SK-N-SH treated with all-trans-retinoic acid at 6 μM for 48 hours (cell line): ENCODE measurements around the gene GGA1.

ENCODE experiments used
- ATAC-seq: fragments of 200-7000 bp; cut with Tn5 transposase; 3 replicates; pipeline ENCODE4 v1.9.1; 2020; ENCODE audit warnings: mild to moderate bottlenecking, moderate library complexity
- ARNTL ChIP-seq: fragments of 450-650 bp; formaldehyde crosslinking; IDR thresholded peaks from 2 replicates; pipeline ENCODE4 v1.5.0; 2020; ENCODE audit warnings: low read depth, mild to moderate bottlenecking, moderate library complexity, borderline replicate concordance
- BACH2 ChIP-seq: fragments of 250-450 bp; sonication (Bioruptor Pico); IDR thresholded peaks from 2 replicates; pipeline ENCODE4 v1.9.0; 2021; ENCODE audit warnings: mild to moderate bottlenecking, borderline replicate concordance
- CREB5 ChIP-seq: fragments of 250-450 bp; sonication (Bioruptor Pico); IDR thresholded peaks from 2 replicates; pipeline ENCODE4 v1.5.1; 2020; ENCODE audit warnings: low read depth, mild to moderate bottlenecking, moderate library complexity
- CSDC2 ChIP-seq: fragments of 250-450 bp; sonication (Bioruptor Pico); IDR thresholded peaks from 2 replicates; pipeline ENCODE4 v1.5.0; 2020; ENCODE audit warnings: mild to moderate bottlenecking, moderate library complexity
- CSRNP3 ChIP-seq: fragments of 250-450 bp; sonication (Bioruptor Pico); IDR thresholded peaks from 2 replicates; pipeline ENCODE4 v1.5.1; 2021; ENCODE audit warnings: mild to moderate bottlenecking, moderate library complexity
- ESRRG ChIP-seq: fragments of 250-450 bp; sonication (Bioruptor Pico); IDR thresholded peaks from 2 replicates; pipeline ENCODE4 v1.6.1; 2021; ENCODE audit warnings: mild to moderate bottlenecking
- GLIS3 ChIP-seq: fragments of 250-450 bp; sonication (Bioruptor Pico); IDR thresholded peaks from 2 replicates; pipeline ENCODE4 v1.5.0; 2020; ENCODE audit warnings: mild to moderate bottlenecking, moderate library complexity
- ISL1 ChIP-seq: fragments of 250-450 bp; sonication (Bioruptor Pico); IDR thresholded peaks from 2 replicates; pipeline ENCODE4 v2.1.2; 2022; ENCODE audit warnings: mild to moderate bottlenecking, moderate library complexity
- OSR1 ChIP-seq: fragments of 250-450 bp; sonication (Bioruptor Pico); IDR thresholded peaks from 2 replicates; pipeline ENCODE4 v1.8.0; 2022; ENCODE audit warnings: moderate library complexity, mild to moderate bottlenecking, inconsistent platforms
- POU6F1 ChIP-seq: fragments of 250-450 bp; sonication (Bioruptor Pico); IDR thresholded peaks from 2 replicates; pipeline ENCODE4 v1.8.0; 2021; ENCODE audit warnings: low read depth, mild to moderate bottlenecking, moderate library complexity, borderline replicate concordance
- PPARA ChIP-seq: fragments of 250-450 bp; sonication (Bioruptor Pico); IDR thresholded peaks from 2 replicates; pipeline ENCODE4 v1.5.0; 2020; ENCODE audit warnings: mild to moderate bottlenecking, borderline replicate concordance
- RARB ChIP-seq: fragments of 250-450 bp; sonication (Bioruptor Pico); IDR thresholded peaks from 2 replicates; pipeline ENCODE4 v1.8.0; 2021; ENCODE audit warnings: mild to moderate bottlenecking, moderate library complexity
- SNAI2 ChIP-seq: fragments of 250-450 bp; sonication (Bioruptor Pico); IDR thresholded peaks from 2 replicates; pipeline ENCODE4 v1.5.0; 2020; ENCODE audit warnings: mild to moderate bottlenecking, moderate library complexity
- TCF4 ChIP-seq: fragments of 250-450 bp; sonication (Bioruptor Pico); IDR thresholded peaks from 2 replicates; pipeline ENCODE4 v1.8.0; 2021; ENCODE audit warnings: mild to moderate bottlenecking, moderate library complexity, borderline replicate concordance
- TOX ChIP-seq: fragments of 250-450 bp; sonication (Bioruptor Pico); IDR thresholded peaks from 2 replicates; pipeline ENCODE4 v1.8.0; 2021; ENCODE audit warnings: mild to moderate bottlenecking, moderate library complexity, borderline replicate concordance
- TSHZ2 ChIP-seq: fragments of 250-450 bp; sonication (Bioruptor Pico); IDR thresholded peaks from 2 replicates; pipeline ENCODE4 v1.5.0; 2020; ENCODE audit warnings: mild to moderate bottlenecking, moderate library complexity
- ZC3H10 ChIP-seq: fragments of 250-450 bp; sonication (Bioruptor Pico); IDR thresholded peaks from 2 replicates; pipeline ENCODE4 v1.5.1; 2021; ENCODE audit warnings: mild to moderate bottlenecking, moderate library complexity
- ZFP3 ChIP-seq: fragments of 250-450 bp; sonication (Bioruptor Pico); IDR thresholded peaks from 2 replicates; pipeline ENCODE4 v1.5.0; 2020; ENCODE audit warnings: mild to moderate bottlenecking, moderate library complexity
- ZFP30 ChIP-seq: fragments of 450-650 bp; formaldehyde crosslinking; IDR thresholded peaks from 2 replicates; pipeline ENCODE4 v1.5.0; 2022; ENCODE audit warnings: mild to moderate bottlenecking, moderate library complexity
- ZNF565 ChIP-seq: fragments of 450-650 bp; formaldehyde crosslinking; conservative IDR thresholded peaks from 2 replicates; pipeline ENCODE4 v1.5.0; 2020; ENCODE audit warnings: low read depth, mild to moderate bottlenecking, moderate library complexity
- ZNF70 ChIP-seq: fragments of 450-650 bp; formaldehyde crosslinking; IDR thresholded peaks from 2 replicates; pipeline ENCODE4 v1.5.0; 2020; ENCODE audit warnings: mild to moderate bottlenecking, moderate library complexity
- ZNF8 ChIP-seq: fragments of 450-650 bp; formaldehyde crosslinking; IDR thresholded peaks from 2 replicates; pipeline ENCODE4 v1.5.0; 2020; ENCODE audit warnings: mild to moderate bottlenecking, moderate library complexity

The GGA1 gene

GRCh38 chr22:37604074-37604473 lies 4.6 kb upstream of the GGA1 start:
- ATAC-seq = no peak

GRCh38 chr22:37604875-37605274 lies 3.8 kb upstream of the GGA1 start:
- ATAC-seq = no peak
- TF ChIP-seq ZNF70 = no peak
- TF ChIP-seq CREB5 = no peak
- no peak for TF ChIP-seq ESRRG
- TF ChIP-seq ZC3H10 (CRISPR knock-in tag) = no peak
- TF ChIP-seq BACH2 (CRISPR knock-in tag) = no peak
- no peak for TF ChIP-seq CSDC2
- TF ChIP-seq ISL1 (CRISPR knock-in tag) = no peak
- TF ChIP-seq RARB = no peak
- no peak for TF ChIP-seq ARNTL (CRISPR knock-in tag)
- TF ChIP-seq CSRNP3 (CRISPR knock-in tag) = no peak
- no peak for TF ChIP-seq TCF4 (CRISPR knock-in tag)
- no peak for TF ChIP-seq ZNF565
- TF ChIP-seq ZFP30 (CRISPR knock-in tag) = no peak
- TF ChIP-seq POU6F1 (CRISPR knock-in tag) = no peak
- TF ChIP-seq TOX (CRISPR knock-in tag) = no peak
- TF ChIP-seq TSHZ2 (CRISPR knock-in tag) = no peak
- TF ChIP-seq GLIS3 (CRISPR knock-in tag) = no peak
- TF ChIP-seq OSR1 (CRISPR knock-in tag) = no peak
- no peak for TF ChIP-seq ZFP3
- no peak for TF ChIP-seq SNAI2

More at GRCh38 chr22:37604074-37604473, 4.6 kb upstream of the GGA1 start:
- TF ChIP-seq POU6F1 (CRISPR knock-in tag) (no peak), ARNTL (CRISPR knock-in tag) (no peak), PPARA (no peak), ESRRG (no peak), CREB5 (no peak), CSDC2 (no peak), ZNF8 (CRISPR knock-in tag) (no peak), ZFP30 (CRISPR knock-in tag) (no peak), CSRNP3 (CRISPR knock-in tag) (no peak), ISL1 (CRISPR knock-in tag) (no peak), ZNF70 (no peak), SNAI2 (no peak)
- TF ChIP-seq, all 23 proteins: peak for 0
